ENCODE measurements around the gene PLK2. TPM values are rescaled to one million over a fixed set of nuclear protein-coding genes. Genes with fewer than 3 reads are reported as not detected.

PLK2 gene
- total RNA-seq, 4 donors from 2014 or later, result 34.9 to 59.3 (median 40.8) TPM

GRCh38 chr5:58453306-58453705 lies 6.6 kb downstream of the PLK2 start:
- no peak overlapping the region for H3K27ac ChIP-seq
- intact Hi-C loops (cut with DNase I), result no loop called here

GRCh38 chr5:58452566-58453258 lies 7.2 kb downstream of the PLK2 start:
- 89 to 94% methylated on average over 3 of the region's 3 CpGs for WGBS, 2 donors
- no peaks in the 10 kb centered on the region for H3K9me3 ChIP-seq
- H3K4me3 ChIP-seq (replicated peaks in 1 of 3), result no peak overlapping the region
- no peak overlapping the region for H3K27ac ChIP-seq
- no peaks in the 10 kb centered on the region for H3K4me1 ChIP-seq
- no peaks in the 10 kb centered on the region for H3K27me3 ChIP-seq
- no peak for DNase-seq
- peaks cover 35% of the 10 kb centered on the region in 2 donors for H3K36me3 ChIP-seq
- intact Hi-C loops (cut with DNase I), result no loop called here
- no peak for TF ChIP-seq CTCF (IDR thresholded peaks at IDR 0.05)
- no peak for TF ChIP-seq POLR2A (IDR thresholded peaks at IDR 0.05)

More at GRCh38 chr5:58453306-58453705, 6.6 kb downstream of the PLK2 start:
- no peak overlapping the region for H3K4me3 ChIP-seq (replicated peaks in 1 of 3)
- H3K9me3 ChIP-seq, result no peaks in the 10 kb centered on the region
- TF ChIP-seq CTCF (IDR thresholded peaks at IDR 0.05) (no peak), POLR2A (IDR thresholded peaks at IDR 0.05) (no peak)
- no peak for DNase-seq
- peaks cover 0 to under 1% of the 10 kb centered on the region in 2 donors for H3K4me1 ChIP-seq
- H3K27me3 ChIP-seq, result no peaks in the 10 kb centered on the region
- peaks cover 35% of the 10 kb centered on the region in 2 donors for H3K36me3 ChIP-seq

- H3K27me3 ChIP-seq, result no peaks in the 10 kb centered on the region
- H3K9me3 ChIP-seq, result no peaks in the 10 kb centered on the region
- H3K36me3 ChIP-seq, result peaks cover 30 to 35% of the 10 kb centered on the region in 2 donors
- WGBS, 2 donors, result 93 to 95% methylated on average over 8 of the region's 8 CpGs
- intact Hi-C loops (cut with DNase I), result no loop called here
- no peaks in the 10 kb centered on the region for H3K4me1 ChIP-seq
- TF ChIP-seq POLR2A (IDR thresholded peaks at IDR 0.05) (no peak), CTCF (IDR thresholded peaks at IDR 0.05) (no peak)
- H3K4me3 ChIP-seq (replicated peaks in 1 of 3), result no peak overlapping the region
- no peak for DNase-seq
- H3K27ac ChIP-seq, result no peak overlapping the region
Observed at GRCh38 chr5:58451732-58452565, 7.9 kb downstream of the PLK2 start.

GRCh38 chr5:58450811-58451629 lies 8.9 kb downstream of the PLK2 start:
- no peak for DNase-seq
- 76 to 78% methylated on average over 10 of the region's 10 CpGs for WGBS, 2 donors
- Histone ChIP-seq H3K27me3 (no peaks in the 10 kb centered on the region), H3K4me3 (replicated peaks in 1 of 3) (no peak overlapping the region), H3K27ac (no peak overlapping the region), H3K36me3 (peaks cover 25 to 30% of the 10 kb centered on the region in 2 donors), H3K9me3 (no peaks in the 10 kb centered on the region), H3K4me1 (no peaks in the 10 kb centered on the region)
- intact Hi-C loops (cut with DNase I), result no loop called here
- TF ChIP-seq CTCF (IDR thresholded peaks at IDR 0.05) (no peak), POLR2A (IDR thresholded peaks at IDR 0.05) (no peak)
